GM10266 (cell line): ENCODE data around the gene FUBP1.

Experiments used
- DNase-seq: peaks from one replicate; pipeline ENCODE4 v3.0.0; 2012; ENCODE audit errors: extremely low spot score
- CTCF ChIP-seq: IDR thresholded peaks from 2 replicates; pipeline ENCODE4 v1.5.1; 2012; ENCODE audit warnings: mild to moderate bottlenecking, low read depth; ENCODE audit not compliant: control insufficient read depth, insufficient read depth; ENCODE audit errors: missing control alignments

Gene FUBP1

GRCh38 chr1:78007677-78008341 lies 28.9 kb upstream of the FUBP1 start:
- no peak for DNase-seq
- TF ChIP-seq CTCF, result no peak

- no peak for TF ChIP-seq CTCF
- DNase-seq, result no peak
Observed at GRCh38 chr1:78006521-78006920, 27.6 kb upstream of the FUBP1 start.

GRCh38 chr1:78005755-78006154 lies 26.9 kb upstream of the FUBP1 start:
- no peak for TF ChIP-seq CTCF
- DNase-seq, result no peak

GRCh38 chr1:78005448-78005722 lies 26.5 kb upstream of the FUBP1 start:
- no peak for TF ChIP-seq CTCF
- DNase-seq, result no peak

- DNase-seq, result peak; percentile 78
- no peak for TF ChIP-seq CTCF
Observed at GRCh38 chr1:78004719-78005447, 26.0 kb upstream of the FUBP1 start, which contains the start of gene DNAJB4. Gene DNAJB4, plus strand, starts transcription at chr1:78004939. Its CDS starts 172 bp downstream, at chr1:78005111.

- no peak for TF ChIP-seq CTCF
- DNase-seq, result peak; percentile 42
Observed at GRCh38 chr1:78003882-78004718, 25.2 kb upstream of the FUBP1 start.
